Right hindlimb (tissue), 1 donor: ENCODE data around the gene PDLIM7.
A peak's percentile ranks its signal among the peaks of the same experiment; 100 is the strongest.

Experiments
- DNase-seq: peaks from one replicate; pipeline ENCODE4 v3.0.0-alpha.2; 2018

The PDLIM7 gene

DNA sequence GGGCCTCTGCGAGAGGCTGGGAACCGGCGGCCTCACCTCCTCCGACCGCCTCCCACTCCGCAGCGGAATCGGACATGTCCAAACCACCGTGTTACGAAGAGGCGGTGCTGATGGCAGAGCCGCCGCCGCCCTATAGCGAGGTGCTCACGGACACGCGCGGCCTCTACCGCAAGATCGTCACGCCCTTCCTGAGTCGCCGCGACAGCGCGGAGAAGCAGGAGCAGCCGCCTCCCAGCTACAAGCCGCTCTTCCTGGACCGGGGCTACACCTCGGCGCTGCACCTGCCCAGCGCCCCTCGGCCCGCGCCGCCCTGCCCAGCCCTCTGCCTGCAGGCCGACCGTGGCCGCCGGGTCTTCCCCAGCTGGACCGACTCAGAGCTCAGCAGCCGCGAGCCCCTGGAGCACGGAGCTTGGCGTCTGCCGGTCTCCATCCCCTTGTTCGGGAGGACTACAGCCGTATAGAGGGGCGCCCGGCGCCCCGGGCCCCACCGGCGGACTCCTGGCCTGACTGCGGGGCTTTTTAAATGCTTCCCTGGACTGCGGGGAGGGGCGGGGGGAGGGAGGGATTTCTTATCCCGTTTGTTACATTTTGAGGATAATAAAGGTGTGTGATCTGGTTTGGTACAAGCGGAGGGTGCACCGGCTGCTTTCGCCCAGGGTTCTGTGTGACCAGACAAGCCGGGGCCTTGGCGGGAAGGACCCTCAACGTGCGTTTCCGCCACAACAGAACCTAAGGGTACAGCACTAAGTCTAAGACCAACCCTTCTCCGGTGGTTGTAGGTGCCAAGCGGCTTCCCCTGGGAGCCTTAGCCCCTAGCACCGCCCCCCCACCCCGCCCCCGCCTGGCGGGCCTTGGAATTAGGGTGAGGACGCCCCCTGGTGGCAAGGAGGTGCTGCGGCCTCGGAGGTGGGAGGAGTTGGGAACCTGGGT, 41.5 kb downstream of the PDLIM7 start:
- DNase-seq: peak; percentile 92

DNA sequence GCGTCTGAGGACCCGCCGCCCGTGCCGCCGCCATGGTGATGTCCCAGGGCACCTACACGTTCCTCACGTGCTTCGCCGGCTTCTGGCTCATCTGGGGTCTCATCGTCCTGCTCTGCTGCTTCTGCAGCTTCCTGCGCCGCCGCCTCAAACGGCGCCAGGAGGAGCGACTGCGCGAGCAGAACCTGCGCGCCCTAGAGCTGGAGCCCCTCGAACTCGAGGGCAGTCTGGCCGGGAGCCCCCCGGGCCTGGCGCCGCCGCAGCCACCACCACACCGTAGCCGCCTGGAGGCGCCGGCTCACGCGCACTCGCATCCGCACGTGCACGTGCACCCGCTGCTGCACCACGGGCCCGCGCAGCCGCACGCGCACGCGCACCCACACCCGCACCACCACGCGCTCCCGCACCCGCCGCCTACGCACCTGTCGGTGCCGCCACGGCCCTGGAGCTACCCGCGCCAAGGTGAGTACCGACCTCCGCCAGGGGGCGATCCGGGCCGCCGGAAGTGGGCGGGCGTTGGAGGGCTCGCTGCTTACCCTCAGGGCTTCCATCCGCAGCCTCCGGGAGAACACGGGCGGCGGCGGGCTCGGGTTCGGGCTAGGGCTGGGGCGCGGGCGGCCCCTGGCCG, 42.3 kb downstream of the PDLIM7 start:
- peak; percentile 86 for DNase-seq

DNA sequence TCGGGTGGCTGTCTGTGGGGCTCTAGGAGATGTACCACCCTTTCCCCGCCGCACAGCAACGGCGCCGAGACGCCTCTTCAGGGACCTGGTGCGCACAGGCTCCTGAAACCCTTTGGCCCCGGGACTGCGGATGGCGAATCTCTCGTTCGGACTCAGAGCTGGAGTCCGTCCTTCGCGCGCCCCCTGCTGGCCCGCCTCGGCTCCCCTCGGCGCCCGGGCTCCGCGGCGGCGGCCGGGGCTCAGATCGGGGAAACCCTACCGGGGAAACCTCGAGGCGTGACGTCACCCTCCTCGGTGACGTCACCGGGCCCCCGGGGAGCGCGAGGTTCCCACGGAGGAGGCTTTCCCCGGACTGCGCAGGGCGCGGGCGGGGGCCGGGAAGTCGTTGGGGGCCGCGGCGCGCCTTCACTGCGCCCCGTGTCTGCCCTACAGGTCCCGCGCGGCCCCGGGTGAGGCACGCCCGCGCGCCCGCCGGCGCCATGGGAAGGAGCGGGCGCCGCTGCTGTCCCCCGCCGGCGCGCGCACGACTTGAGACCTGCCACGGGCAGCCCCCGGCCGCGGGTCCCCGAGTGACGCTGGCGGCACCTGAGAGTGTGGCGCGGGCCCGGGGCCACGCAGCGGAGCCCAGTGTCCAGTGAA, 42.9 kb downstream of the PDLIM7 start:
- DNase-seq: peak; percentile 93

DNA sequence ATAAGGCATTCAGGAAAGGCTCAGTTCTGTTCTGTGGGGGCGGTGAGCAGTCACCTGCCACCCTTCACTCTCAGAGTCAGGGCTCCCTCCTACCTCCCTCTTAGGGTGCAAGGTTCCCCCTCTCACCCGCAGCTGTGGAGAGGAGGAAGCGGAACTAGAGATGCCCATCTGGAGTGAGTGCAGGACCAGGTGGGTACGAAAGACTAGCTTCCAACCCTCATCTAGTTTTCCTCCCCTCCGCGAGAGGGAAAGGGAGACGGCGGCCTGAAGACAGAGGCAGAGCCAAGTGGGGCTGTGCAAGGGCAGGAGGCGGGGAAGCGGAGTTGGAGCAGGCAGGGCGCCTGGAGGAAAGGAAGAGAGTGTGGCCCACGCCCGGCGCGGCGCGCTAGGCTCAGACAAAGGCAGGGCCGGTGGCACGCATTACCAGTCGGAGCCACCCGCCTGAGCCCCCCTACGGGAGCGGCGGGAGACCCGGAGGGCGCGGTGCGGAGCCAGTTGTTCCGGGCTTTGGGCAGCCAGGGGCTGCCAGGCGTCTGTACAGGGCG, 43.5 kb downstream of the PDLIM7 start:
- peak; percentile 79 for DNase-seq

DNA sequence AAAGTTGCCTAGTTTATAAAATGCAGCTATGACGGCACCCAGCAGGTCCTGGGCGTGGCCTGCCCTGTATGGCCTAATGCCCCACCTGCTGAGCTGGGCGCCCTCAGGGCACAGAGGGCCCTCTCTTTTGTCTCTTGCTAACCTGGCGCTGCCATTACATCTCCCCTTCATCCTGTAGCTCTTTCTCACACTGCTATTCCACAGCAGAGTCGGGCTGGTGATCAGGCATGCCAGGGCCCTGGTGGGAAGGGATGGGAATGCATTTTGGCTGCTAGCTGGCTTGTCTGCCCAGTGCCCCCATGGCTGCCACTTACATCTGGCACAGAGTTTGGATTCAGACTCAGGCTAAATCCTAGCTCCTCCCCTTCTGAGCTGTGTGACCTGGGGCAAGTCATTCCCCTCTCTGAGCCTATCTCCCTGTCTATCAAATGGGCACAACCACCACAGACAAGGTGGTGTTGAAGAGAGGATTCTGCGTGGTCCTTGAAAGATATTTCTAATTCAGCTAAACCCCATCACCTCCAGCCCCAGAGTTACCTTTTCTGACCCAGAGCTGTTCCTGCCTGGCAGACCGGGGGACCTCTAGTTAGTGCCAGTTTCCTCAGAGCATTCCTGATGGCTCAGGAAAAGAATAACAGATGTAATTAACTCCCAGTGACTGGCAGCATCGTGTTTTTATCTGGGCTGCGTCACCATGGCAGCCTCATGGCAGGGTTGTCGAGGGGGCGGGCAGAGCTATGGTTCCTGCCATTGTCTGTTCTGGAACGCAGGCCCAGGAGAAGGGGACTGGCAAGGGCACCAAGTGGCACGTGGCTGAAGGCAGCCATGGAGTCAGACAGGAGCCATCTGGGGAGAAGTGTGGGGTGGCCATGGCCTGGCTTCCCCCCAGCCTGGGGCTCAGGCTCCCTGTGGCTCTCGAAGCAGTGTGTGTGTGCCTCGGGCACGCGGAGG, 44.4 kb downstream of the PDLIM7 start:
- no peak for DNase-seq

DNA sequence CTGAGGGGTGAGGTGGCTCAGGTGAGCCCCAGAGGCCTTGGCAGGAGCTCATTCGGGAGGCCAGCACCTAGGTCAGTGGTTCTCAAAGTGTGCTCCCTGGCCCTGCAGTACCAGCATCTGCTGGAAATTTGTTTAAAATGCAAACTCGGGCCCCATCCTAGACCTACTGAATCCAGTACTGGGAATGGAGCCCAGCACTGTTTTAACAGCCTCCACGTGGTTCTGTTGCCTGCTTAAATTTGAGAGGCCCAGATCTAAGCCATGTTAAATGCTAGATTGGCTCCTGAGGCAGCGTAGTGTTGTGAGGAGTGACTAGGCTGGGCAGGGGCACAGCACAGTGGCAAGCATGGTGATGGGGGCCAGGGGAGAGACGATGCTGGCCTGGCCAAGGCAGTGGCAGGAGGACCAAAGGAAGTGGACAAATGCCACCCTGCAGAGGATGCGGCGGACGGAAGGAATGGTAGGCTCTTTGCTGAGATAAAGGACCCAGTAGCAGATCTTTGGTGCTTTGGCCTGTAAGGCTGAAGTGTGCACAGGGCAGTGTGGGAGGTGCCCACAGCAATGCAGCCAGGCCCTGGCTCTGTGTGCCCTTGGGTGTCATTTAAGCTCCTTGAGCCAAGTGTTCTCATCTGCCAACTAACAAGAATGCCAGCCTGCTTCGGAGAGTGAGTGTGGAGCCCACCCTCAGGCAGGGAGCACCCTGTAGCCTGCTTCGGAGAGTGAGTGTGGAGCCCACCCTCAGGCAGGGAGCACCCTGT, 46.6 kb downstream of the PDLIM7 start:
- no peak for DNase-seq

DNA sequence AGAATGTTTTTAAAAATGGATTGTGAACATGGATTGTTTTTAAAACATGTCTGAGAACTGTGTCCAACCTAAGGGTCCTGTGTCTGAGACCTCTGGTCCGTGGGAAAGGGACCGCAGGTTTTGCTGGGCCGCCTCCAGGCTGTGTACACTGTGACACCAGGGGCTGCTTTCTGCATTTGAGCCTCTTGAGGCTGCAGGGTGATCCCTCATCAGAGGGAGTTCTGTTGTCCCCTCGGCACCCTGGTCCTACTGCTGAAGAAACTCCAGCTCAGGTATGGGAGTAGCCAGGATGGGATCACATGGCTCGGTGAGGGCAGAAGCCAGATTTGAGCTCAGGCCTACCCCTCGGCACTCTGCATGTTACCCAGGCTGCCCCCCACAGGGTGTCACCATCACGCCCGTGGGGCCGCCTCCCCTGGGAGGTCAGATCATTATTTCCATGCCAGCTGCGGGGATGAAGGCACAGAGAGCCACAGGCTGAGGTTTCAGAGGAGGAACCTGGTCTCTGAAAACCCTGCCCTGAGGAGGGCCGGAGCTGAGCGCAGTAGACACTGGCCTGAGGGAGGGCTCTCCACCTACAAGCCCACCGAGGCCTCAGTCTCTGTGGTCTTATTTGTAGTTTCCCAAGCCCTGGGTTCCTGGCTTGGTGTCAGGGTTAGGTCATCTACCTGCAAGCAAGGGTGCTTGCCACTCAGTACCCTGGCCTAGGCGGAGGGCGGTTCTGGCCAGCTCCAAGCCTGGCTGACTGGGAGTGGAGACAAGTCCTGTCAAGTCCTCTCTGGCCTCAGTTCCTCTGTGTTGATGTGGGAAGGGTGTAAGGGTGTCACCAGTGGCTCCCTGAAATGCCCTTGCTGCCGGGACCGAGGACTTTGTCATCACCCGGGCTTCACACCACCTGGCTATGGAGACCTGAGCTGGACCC, 48.0 kb downstream of the PDLIM7 start:
- no peak for DNase-seq

DNA sequence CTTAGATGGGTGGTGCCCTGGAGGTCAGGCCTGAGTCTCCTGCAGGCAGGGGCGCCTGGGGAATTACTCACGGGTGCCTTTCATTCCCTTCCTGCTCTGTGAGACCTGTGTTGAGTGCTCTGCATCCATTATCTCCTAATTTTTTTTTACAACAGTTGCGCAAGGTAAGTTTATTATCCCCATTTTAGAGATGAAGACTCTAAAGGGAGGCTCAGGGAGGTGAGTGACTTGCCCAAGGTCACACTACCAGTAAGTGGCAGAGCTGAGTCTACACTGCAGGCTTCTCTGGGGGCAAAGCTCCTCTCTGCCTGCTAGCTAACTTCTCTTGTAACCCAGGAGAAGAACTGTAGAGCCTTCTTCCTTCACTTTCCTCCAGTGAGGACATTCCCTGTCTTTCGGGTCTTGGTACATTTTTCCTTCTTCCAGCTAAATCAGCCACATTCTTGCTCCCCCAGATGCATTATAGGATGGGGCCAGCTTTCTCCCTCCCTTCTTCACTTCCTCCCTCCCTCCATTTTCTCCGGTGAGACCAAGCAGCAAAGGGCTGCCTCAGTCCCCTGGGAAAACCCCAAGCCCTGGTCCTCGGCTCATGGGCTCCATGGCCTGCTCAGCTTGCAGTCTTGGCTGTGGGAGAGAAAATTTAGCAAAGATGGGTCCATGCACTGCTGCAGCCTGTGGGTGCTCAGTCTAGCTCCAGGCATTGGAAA, 49.0 kb downstream of the PDLIM7 start:
- DNase-seq: no peak

DNA sequence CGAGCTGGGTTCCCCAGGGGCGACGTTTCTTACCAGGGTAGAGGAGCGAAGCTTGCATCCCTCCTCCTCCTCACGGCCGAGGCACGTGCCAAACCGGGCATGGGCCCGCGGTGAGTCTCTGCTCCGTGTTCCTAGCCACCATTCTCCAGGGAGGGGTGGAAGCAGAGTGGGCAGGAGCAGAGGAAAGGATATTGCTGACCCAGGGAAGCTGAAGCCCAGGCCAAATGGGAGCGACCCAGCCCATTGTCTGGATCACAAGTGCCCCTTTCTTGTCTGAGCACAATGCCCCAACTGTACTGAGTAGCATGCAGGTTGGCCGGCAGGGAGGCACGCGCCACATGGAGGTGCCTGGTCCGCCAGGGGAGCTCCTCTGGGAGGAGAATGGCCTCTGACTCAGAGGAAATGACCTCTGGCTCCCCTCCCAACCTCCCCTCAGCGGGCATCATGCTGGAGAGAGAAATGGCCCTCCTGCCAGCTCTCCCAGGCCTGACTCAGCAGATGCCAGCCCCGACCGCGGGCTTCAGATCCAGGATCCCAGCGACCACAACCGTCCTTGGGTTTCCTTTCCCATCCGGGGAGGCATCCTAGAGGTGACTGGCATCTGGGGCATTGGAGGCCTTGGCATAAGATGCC, 49.7 kb downstream of the PDLIM7 start:
- DNase-seq: peak; percentile 63

DNA sequence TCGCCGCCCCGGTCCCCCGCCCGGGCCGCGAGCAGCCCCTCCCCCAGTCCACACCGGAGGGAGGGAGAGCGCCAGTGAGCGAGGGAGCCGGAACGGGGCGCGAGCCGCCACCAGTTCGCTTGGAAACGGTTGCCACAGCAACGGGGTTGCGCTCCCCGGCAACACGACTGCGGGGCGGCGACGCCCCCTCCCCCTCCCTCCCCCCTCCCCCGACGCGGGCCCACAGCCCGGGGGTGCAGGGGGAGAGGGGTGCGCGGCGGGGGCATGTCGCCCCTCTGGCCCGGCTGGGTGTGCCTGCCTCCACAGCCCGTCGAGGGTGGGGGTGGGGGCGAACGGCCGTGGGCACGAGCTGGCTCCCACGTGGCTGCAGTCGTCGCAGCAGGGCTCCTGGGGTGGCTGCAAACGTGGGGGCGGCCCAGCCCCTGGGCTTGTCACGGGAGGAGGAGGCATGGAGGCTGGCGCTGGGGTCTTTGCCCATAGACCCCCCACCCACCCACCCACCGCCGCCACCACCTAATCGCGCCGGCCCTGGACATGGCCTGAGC, 50.3 kb downstream of the PDLIM7 start:
- DNase-seq: peak; percentile 77

DNA sequence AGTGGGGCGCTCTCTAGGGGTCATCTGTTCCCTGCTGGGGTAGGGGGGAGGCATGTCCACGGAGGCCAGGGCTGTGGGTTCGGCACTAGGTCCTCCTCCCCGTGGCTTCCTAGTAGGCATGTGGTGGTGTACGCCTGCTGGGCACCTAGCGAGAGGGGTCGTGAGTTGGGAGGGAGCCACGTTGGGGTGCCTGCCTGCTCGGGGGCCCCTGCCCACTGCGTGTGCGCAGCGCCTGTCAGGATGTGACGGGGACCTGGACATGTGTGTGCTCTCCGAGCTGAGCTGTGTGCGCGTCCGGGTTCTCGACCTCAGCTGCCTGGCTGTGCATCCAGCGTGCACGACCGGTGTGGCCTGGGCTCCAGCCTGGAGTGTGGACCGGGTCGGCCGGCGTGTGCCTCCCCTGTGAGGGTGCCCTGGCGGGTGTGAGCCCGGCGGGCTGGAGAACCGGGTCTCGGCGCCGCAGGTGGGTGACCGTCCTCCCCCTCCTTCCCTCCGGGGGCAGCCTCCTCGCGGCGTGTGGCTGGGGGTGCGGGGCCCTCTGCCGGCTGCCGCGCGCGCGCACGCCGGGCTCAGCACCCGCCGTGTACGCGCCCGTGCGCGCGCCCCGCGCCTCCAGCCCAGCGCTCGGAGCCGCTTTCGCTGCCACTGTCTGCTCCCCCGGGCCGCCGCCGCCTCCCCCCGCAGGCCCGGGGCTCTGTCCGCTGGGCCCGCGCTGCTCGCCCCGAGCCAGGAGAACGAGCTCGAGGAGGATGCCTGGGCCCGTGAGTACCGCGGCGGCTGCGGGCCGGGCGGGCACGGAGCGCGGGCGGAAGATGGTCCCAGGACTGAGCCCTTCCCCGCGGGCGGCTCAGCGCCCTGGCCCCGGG, 51.0 kb downstream of the PDLIM7 start, which contains the start of gene PRR7:
Gene PRR7, plus strand, starts transcription at position 615 of the 866 bp plus-strand sequence. CDS start 8,254 bp downstream, outside the sequence.
- DNase-seq: peak; percentile 78

DNA sequence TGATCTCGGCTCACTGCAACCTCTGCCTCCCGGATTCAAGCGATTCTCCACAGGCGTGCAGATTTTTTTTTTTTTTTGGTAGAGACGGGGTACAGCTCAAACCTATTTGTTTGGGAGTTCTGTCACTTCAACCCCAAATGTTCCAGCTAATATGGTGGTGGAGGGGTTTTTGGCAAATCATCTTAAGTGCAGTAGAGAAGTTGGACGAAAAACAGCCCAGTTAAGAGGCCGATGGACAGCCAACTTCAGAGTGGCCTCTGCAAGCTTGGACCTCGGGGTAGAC, 51.5 kb downstream of the PDLIM7 start:
- no peak for DNase-seq

DNA sequence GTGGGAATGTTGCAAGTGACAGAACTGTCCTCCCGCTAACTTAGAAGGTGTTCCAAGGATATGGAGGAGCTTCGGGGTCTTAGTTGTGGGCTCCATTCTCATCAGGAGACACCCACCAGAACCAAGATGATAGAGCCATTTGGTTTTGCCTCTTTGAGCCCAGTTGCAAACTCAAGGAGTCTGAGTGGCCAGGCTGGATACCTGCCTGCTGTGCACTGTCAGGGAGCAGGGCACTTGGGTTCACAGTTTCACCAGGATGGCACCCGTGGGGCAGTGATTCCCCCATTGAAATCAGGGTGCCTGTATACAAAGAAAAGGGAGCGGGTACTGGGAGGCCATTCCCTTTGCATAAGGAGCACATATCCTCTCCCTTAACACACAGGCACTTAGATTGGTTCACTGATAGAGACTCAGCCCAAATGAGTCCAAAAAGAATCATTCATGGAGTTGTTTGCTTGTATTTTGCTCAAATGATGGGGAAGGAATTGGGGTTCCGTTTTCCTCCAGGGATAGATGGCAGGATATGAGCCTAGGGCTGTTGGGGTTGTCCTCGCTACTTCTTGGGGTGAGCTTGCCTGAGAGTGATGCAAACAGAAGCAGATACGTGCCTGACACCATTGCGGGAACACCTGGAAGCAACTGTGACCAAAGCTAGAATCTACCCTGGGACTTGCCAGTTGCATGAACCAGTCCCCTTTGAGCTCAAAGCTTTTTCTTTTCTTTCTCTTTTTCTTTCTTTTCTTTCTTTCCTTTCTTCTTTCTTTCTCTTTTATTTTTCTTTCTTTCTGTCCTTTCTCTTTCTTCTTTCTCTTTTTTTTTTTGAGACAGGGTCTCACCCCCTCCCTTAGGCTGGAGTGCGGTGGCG, 52.1 kb downstream of the PDLIM7 start:
- DNase-seq: no peak

DNA sequence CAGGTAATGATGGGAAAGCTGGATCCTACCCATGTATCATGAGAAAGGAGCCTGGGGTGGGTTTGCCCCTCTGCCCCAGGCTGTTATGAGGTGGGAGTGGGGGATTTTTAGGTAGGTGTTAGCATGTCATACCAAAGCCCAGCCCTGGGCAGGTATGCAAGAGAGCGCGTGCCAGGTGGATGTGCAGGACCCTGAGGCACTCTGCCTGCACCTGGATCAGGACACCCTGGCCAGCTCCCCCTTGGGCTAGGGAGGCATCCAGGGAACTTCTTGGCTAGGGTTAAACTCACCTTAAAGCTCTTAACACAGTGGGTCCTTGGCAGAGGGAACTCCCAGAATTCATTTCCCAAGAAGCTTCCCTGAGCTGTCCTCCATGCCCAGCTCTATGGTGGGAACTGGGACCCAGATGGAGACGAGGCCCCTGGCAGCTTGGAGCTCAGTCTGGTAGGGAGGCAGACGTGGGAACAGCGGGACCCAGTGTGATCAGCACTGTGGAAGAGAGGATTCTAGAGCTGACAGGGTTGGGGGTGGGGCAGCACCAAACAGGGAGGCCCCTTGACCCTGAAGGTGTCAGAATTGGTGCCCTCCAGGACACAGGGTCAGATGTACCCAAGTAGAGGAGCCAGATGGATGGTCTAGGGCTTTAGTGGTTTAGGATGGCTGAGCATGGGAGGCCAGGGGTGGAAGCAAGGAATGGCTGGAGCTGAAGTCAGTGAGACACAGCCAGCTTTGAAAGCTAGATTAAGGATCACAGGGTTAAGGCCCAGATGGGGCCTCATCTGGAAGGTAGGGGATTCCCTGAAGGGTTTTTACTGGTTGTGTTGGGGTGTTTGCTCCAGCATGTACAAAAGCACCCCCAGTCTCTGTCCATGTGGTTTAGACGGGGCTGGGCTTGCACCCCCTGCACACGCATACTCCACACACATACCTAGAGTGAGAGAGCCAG, 53.0 kb downstream of the PDLIM7 start:
- DNase-seq: no peak

DNA sequence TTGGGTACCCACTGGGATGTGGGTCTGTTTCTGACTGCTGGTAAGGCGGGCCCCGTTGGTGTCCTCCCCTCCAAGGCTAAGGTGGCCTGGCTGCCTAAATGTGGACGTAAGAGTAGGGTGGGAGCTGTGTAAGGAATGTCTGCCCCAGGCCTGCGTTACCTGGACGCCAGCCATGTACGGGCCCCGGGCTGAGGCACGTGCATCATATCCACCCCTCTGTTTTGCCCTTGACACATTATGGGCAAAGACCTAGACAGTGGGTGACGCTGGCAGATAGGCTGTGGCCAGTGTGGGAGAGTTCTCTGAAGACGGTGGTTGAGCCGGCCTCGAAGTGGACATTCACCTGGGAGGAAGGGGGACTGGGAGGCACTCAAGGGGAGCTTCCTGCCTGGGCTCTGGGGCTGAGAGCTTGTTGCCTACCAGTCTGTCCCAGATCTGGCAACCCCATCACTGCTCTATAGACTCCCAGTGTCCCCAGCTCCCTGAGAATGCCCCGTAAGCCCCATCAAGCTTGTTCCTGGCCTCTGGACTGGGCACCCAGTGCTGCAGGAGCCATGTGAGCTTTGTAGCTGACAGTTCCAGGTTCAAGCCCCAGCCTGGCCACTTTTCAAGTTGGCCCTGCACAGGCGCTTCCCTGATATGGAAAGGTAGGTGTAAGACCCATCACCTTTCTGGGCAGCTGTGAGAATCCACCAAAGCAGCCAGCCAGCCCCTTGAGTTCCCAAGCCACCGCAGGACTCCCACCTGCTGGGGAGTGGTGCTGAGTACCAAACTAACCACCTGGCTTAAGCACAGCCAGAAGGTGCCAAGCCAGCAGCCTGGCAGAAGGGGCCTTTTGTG, 54.0 kb downstream of the PDLIM7 start:
- no peak for DNase-seq
